GM19023 (cell line): ENCODE measurements around the gene TCF25.
A peak's percentile ranks its signal among the peaks of the same experiment; 100 is the strongest.
"Not testable (repeated sequence)": the region's sequence is repeated elsewhere in the genome, so short reads cannot be mapped to it uniquely, and the experiment has no call there.

Source experiments
- ATAC-seq: cut with Tn5 transposase; IDR thresholded peaks from one replicate; pipeline ENCODE4 v1.9.1; 2021; ENCODE audit warnings: mild to moderate bottlenecking, moderate library complexity; ENCODE audit not compliant: unreplicated experiment

The TCF25 gene

GRCh38 chr16:89871895-89872294 is 1.5 kb upstream of the TCF25 start:
- no peak for ATAC-seq

GRCh38 chr16:89873972-89874689 is 739 bp downstream of the TCF25 start:
- ATAC-seq: peak; percentile 64

GRCh38 chr16:89879123-89879522 is 5.7 kb downstream of the TCF25 start:
- ATAC-seq: not testable (repeated sequence)

- ATAC-seq: no peak
Measured at GRCh38 chr16:89880477-89881367, 7.3 kb downstream of the TCF25 start.

GRCh38 chr16:89881368-89881730 is 8.0 kb downstream of the TCF25 start:
- ATAC-seq: no peak

- no peak for ATAC-seq
Measured at GRCh38 chr16:89883346-89884040, 10.1 kb downstream of the TCF25 start.

- no peak for ATAC-seq
Measured at GRCh38 chr16:89884041-89884421, 10.6 kb downstream of the TCF25 start.

- no peak for ATAC-seq
Measured at GRCh38 chr16:89887243-89887642, 13.9 kb downstream of the TCF25 start.

GRCh38 chr16:89890200-89890599 is 16.8 kb downstream of the TCF25 start:
- ATAC-seq: no peak

GRCh38 chr16:89890886-89891657 is 17.7 kb downstream of the TCF25 start:
- no peak for ATAC-seq

GRCh38 chr16:89892055-89892630 is 18.8 kb downstream of the TCF25 start:
- ATAC-seq: no peak

- ATAC-seq: no peak
Measured at GRCh38 chr16:89892635-89893034, 19.2 kb downstream of the TCF25 start.

GRCh38 chr16:89893642-89894548 is 20.5 kb downstream of the TCF25 start:
- ATAC-seq: no peak

GRCh38 chr16:89895482-89896250 is 22.3 kb downstream of the TCF25 start:
- no peak for ATAC-seq

- no peak for ATAC-seq
Measured at GRCh38 chr16:89897204-89897603, 23.8 kb downstream of the TCF25 start.

GRCh38 chr16:89898201-89898967 is 25.0 kb downstream of the TCF25 start:
- ATAC-seq: no peak

GRCh38 chr16:89899879-89900481 is 26.6 kb downstream of the TCF25 start:
- ATAC-seq: no peak

- no peak for ATAC-seq
Measured at GRCh38 chr16:89900885-89901284, 27.5 kb downstream of the TCF25 start.
